GM10847 (cell line): ENCODE data around the gene PKIG.
A peak's percentile ranks its signal among the peaks of the same experiment; 100 is the strongest.

Source experiments
- POLR2A ChIP-seq: IDR thresholded peaks from 2 replicates; pipeline ENCODE4 v1.6.1; 2011; ENCODE audit not compliant: insufficient read length; ENCODE audit errors: extremely low read depth

PKIG gene

GRCh38 chr20:44586289-44586911 is 4.0 kb downstream of the PKIG start:
- no peak for TF ChIP-seq POLR2A

GRCh38 chr20:44587035-44587980 is 4.9 kb downstream of the PKIG start:
- TF ChIP-seq POLR2A = no peak

- TF ChIP-seq POLR2A = no peak
Observed at GRCh38 chr20:44589537-44589936, 7.2 kb downstream of the PKIG start.

DNA sequence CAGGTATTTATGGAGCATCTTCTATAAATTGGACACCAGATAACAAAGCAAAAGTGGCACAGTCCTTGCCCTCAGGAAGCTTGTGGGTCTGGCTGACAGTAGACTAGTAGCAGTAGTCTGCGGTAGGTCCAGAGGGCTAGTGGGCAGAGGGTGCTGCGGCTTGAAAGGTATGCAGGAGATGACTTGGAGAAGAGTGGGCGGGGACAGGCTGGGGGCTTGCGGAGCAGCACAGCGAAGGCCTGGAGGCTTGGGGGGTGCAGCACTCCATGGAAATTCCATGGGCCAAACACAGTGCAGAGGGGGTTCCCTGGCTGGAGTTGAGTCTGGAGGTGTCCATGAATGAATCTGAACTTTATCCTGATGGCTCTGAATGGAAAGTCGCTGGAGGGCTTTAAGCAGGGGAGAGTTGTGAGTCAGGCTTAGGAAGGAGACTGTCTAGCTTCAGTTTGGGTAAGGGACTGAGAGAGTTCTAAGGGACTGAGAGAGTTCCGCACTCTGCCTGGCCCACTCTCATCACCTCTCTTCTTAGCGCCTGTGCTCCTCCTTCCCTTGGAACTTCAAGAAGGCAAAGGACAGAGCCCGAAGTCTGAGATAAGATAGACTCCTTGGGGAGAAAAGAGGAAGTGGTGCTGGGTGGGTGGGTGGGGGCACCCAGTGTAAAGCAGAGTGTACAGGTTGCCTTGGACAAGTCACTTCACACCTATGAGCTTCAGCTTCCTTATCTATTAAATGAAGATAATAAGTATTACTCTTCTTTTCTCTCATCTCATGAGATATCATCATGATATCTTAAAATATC is 8.8 kb downstream of the PKIG start:
- TF ChIP-seq POLR2A = no peak

DNA sequence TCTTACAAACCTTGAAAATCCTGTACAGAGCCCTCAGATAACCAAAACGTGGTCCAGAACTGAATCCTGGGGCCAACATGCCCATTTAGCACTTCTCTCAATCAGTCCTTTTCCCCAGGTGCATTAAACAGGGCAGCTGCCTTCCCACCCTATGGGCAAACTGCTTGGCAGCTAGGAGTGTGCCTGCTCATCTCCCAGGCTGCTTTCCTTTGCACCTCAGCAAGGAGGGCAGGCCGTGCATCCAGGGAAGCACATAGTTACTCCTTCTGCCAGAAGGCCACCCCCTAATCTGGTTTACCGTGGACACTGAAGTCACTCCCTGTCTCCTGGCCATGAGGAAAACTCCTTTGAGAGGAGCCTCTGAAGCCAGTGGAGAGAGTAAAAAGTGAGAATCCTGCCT is 10.0 kb downstream of the PKIG start:
- TF ChIP-seq POLR2A = no peak

DNA sequence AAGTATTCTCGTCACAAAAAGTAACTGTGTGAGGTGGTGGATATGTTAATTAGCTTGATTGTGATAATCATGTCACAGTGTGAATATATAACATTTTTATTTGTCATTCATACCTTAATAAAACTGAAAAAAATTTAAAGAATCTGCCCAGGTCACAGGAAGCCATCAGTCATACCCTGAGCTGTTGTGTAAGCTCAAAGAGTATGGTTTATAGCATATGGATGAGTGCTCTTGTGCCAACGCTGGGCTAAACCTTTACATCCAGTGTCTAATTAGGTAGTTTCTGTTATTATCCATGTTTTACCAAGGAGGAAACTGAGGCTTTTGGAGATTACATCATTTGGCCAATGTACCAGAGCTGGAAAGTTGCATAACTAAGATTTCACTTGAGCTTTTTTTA is 11.4 kb downstream of the PKIG start:
- no peak for TF ChIP-seq POLR2A

- TF ChIP-seq POLR2A = no peak
Observed at GRCh38 chr20:44594730-44595129, 12.4 kb downstream of the PKIG start.

GRCh38 chr20:44596010-44596409 is 13.6 kb downstream of the PKIG start:
- no peak for TF ChIP-seq POLR2A

- TF ChIP-seq POLR2A = no peak
Observed at GRCh38 chr20:44596876-44597275, 14.5 kb downstream of the PKIG start.

DNA sequence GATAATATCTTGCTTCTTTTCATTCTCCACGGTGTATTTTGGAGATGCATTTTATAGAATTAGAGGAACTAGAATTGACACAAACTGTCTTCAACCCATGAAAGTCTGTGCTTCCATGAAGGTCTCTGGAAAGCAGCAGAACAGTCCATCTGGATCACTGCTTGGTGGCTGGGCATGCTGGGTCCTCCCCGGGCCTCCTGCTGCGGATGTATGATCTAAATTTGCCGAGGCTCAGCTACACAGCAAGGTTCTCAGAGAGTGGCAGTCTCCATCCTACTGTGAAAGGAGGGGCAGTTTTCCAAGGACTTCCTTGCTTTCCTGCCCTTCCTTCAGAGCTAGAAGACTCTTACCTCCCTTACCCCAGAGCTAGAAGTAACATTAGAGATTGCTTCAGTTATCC is 15.1 kb downstream of the PKIG start:
- TF ChIP-seq POLR2A = no peak

DNA sequence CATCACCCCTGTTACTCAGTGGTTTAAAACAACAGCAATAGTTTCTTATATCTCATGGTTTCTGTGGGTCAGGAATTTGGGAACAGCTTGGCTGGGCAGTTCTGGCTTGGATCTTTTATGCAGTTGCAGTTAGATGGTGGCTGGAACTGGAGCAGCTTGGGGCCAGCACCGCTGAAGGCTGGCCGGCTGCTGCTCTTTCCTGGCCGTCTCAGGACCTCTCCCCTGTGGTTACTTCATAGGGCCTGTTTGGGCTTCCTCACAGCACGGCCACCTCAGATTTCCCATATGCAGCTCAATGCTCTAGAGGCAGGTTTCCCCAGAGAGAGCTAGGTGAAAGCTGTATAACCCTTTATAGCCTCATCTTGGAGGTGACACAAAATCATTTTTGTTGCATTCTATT is 15.6 kb downstream of the PKIG start:
- TF ChIP-seq POLR2A = no peak

DNA sequence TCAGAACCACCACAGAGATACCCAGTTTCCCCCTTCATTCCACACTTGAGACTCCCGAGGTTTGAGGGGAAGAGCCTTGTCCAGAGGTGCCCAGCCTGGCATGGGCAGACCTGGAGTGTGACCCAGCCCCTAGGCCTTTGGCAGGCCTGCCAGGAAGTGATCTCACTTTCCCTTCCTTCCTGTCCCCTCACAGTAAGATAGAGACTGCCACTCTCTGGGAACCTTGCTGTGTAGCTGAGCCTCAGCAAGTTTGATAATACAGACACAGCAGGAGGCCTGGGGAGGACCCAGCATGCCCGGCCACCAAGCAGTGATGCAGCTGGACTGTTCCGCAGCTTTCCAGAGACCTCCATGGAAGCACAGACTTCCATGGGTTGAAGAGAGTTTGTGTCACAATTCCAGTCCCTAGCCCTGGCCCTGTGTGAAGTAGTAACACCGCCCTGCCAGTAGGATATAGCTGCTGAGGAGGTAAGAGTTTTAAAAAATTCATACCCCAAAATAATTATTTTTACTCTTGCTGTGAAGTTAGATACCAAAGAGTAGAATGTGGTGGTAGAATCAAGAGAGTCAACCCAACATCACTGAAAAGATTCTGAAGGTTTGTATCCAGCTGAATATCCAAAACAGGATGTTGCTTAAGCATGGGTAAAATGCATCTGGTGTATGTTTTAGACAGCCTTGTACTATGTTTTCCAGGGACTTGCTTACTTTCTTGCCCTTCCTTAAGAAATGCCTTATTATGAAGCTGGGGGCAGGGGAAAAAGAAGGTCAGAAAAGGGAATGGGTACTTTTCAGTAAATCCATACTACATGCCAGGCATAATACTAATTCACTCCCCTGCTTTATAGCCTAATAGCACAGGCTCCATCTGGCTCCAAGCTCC is 16.3 kb downstream of the PKIG start:
- peak; percentile 16 for TF ChIP-seq POLR2A

DNA sequence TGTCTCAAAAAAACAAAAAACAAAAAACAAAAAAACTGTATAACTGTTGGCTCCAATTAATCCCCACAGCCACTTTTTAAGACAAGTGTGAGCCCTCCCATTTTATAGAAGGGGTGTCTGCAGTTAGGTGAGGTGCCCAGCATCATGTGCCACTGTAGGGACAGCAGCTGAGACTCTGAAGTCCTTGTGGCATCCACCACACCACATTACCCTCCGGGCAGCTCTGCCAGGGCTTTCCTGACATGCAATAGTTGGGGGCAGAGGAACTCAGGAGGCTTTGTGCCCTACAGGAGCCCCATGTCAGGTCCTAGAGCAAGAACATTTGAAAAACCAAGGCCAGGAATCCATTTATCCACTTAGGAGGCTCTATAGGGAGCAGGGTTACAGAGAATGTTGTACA is 17.3 kb downstream of the PKIG start:
- no peak for TF ChIP-seq POLR2A

DNA sequence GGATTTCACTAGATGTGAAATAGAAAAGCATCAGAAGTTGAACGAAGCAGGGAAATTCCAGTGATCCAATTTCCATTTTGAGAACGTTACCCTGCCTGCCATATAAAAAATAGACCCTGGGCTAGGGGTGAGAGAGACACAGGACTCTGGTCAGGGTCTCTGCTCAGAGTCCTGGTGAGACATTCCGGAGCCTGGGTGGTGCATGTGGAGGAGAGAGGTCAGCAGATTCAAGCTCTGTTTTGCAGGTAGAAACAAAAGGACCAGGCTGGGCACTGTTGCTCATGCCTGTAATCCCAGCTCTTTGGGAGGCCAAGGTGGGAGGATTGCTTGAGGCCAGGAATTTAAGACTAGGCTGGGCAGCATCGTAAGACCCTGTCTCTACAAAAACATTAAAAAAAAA is 17.9 kb downstream of the PKIG start:
- no peak for TF ChIP-seq POLR2A

DNA sequence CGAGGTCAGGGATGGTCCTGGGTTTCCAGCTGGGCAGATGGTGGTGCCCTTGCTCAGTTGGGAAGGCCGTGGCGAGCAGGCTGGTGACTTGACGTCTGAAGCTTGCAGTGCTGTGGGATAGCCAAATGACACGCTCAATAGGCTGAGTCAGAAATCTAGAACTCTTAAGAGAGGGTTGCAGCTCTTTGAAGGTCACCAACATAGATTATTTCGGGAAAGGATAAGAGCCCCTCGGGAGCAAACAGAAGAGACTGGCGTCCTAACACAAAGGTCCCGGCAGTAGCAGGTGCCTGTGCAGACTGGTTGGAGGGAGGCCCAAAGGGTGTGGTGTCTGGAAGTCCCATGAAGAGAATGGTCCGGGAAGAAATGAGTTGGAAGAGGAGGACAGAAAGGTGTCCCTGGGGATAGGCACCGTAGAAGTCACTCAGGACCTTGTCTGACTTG is 18.4 kb downstream of the PKIG start:
- no peak for TF ChIP-seq POLR2A
